Measurements from ENCODE around the gene PGRMC1. TPM values are rescaled to one million over a fixed set of nuclear protein-coding genes. Genes with fewer than 3 reads are reported as not detected.

Gene PGRMC1
- total and polyA plus RNA-seq, 2 donors (not counting 1 experiment from before 2014, with no cell fraction given), result 127 to 201 TPM

- no peak for TF ChIP-seq CTCF (conservative IDR thresholded peaks at IDR 0.05 in 1 of 2, IDR thresholded peaks at IDR 0.05 in 1 of 2; ENCODE audit: low read depth in 1 of 2, low read length in 2 of 2)
- TF ChIP-seq EZH2 (IDR thresholded peaks at IDR 0.05; ENCODE audit: low read length, missing control alignments), result no peak
- Histone ChIP-seq H3K9ac (ENCODE audit: insufficient read depth, low read length) (no peak overlapping the region), H3K27ac (ENCODE audit: insufficient read depth, low read length) (no peak overlapping the region)
Measured at GRCh38 chrX:119223783-119224182, 12.3 kb upstream of the PGRMC1 start.

GRCh38 chrX:119226446-119226845, 9.6 kb upstream of the PGRMC1 start:
- TF ChIP-seq CTCF (conservative IDR thresholded peaks at IDR 0.05 in 1 of 2, IDR thresholded peaks at IDR 0.05 in 1 of 2; ENCODE audit: low read depth in 1 of 2, low read length in 2 of 2) (no peak), EZH2 (IDR thresholded peaks at IDR 0.05; ENCODE audit: low read length, missing control alignments) (no peak)
- H3K9ac ChIP-seq (ENCODE audit: insufficient read depth, low read length), result no peak overlapping the region

More at GRCh38 chrX:119223783-119224182, 12.3 kb upstream of the PGRMC1 start:
- DNase-seq (ENCODE audit: low read depth in 2 of 2), result no peak
- Histone ChIP-seq H3K4me3 (replicated peaks in 1 of 4; ENCODE audit: control extremely low read depth in 1 of 4, insufficient read depth in 1 of 4, low read depth in 3 of 4, low read length in 4 of 4) (no peak overlapping the region), H2AFZ (ENCODE audit: low read length) (no peak overlapping the region), H3K79me2 (ENCODE audit: control insufficient read depth, insufficient read depth, low read length) (no peaks in the 10 kb centered on the region), H3K4me1 (ENCODE audit: control insufficient read depth, extremely low read depth, insufficient read depth, low read length) (no peaks in the 10 kb centered on the region), H3K27me3 (ENCODE audit: control insufficient read depth, insufficient read depth, low read length) (peaks cover 2% of the 10 kb centered on the region), H3K4me2 (ENCODE audit: extremely low read depth, insufficient read depth, low read length) (no peak overlapping the region), H4K20me1 (ENCODE audit: control insufficient read depth, extremely low read depth, insufficient read depth, low read length) (no peaks in the 10 kb centered on the region), H3K36me3 (ENCODE audit: control insufficient read depth, insufficient read depth, low read length) (no peaks in the 10 kb centered on the region), H3K9me3 (ENCODE audit: control insufficient read depth, insufficient read depth, low read depth, low read length) (no peaks in the 10 kb centered on the region)

GRCh38 chrX:119228512-119229252, 7.4 kb upstream of the PGRMC1 start:
- H2AFZ ChIP-seq (ENCODE audit: low read length), result no peak overlapping the region
- H3K4me2 ChIP-seq (ENCODE audit: extremely low read depth, insufficient read depth, low read length), result no peak overlapping the region
- no peak overlapping the region for H3K9ac ChIP-seq (ENCODE audit: insufficient read depth, low read length)
- no peaks in the 10 kb centered on the region for H3K27me3 ChIP-seq (ENCODE audit: control insufficient read depth, insufficient read depth, low read length)
- H3K4me3 ChIP-seq (replicated peaks in 1 of 4; ENCODE audit: control extremely low read depth in 1 of 4, insufficient read depth in 1 of 4, low read depth in 3 of 4, low read length in 4 of 4), result no peak overlapping the region
- peak; percentile 85 to 92 for DNase-seq (ENCODE audit: low read depth in 2 of 2)
- H3K4me1 ChIP-seq (ENCODE audit: control insufficient read depth, extremely low read depth, insufficient read depth, low read length), result no peaks in the 10 kb centered on the region
- no peaks in the 10 kb centered on the region for H3K9me3 ChIP-seq (ENCODE audit: control insufficient read depth, insufficient read depth, low read depth, low read length)
- no peak overlapping the region for H3K27ac ChIP-seq (ENCODE audit: insufficient read depth, low read length)
- H3K36me3 ChIP-seq (ENCODE audit: control insufficient read depth, insufficient read depth, low read length), result no peaks in the 10 kb centered on the region
- H4K20me1 ChIP-seq (ENCODE audit: control insufficient read depth, extremely low read depth, insufficient read depth, low read length), result no peaks in the 10 kb centered on the region
- H3K79me2 ChIP-seq (ENCODE audit: control insufficient read depth, insufficient read depth, low read length), result no peaks in the 10 kb centered on the region
- TF ChIP-seq EZH2 (IDR thresholded peaks at IDR 0.05; ENCODE audit: low read length, missing control alignments) (no peak), CTCF (conservative IDR thresholded peaks at IDR 0.05 in 1 of 2, IDR thresholded peaks at IDR 0.05 in 1 of 2; ENCODE audit: low read depth in 1 of 2, low read length in 2 of 2) (no peak)

More at GRCh38 chrX:119226446-119226845, 9.6 kb upstream of the PGRMC1 start:
- H3K4me1 ChIP-seq (ENCODE audit: control insufficient read depth, extremely low read depth, insufficient read depth, low read length), result no peaks in the 10 kb centered on the region
- no peak overlapping the region for H2AFZ ChIP-seq (ENCODE audit: low read length)
- no peaks in the 10 kb centered on the region for H3K27me3 ChIP-seq (ENCODE audit: control insufficient read depth, insufficient read depth, low read length)
- H3K79me2 ChIP-seq (ENCODE audit: control insufficient read depth, insufficient read depth, low read length), result no peaks in the 10 kb centered on the region
- no peaks in the 10 kb centered on the region for H4K20me1 ChIP-seq (ENCODE audit: control insufficient read depth, extremely low read depth, insufficient read depth, low read length)
- H3K9me3 ChIP-seq (ENCODE audit: control insufficient read depth, insufficient read depth, low read depth, low read length), result no peaks in the 10 kb centered on the region
- DNase-seq (ENCODE audit: low read depth in 2 of 2), result peak in 1 of 2 donors; percentile 1
- no peaks in the 10 kb centered on the region for H3K36me3 ChIP-seq (ENCODE audit: control insufficient read depth, insufficient read depth, low read length)
- H3K27ac ChIP-seq (ENCODE audit: insufficient read depth, low read length), result no peak overlapping the region
- H3K4me2 ChIP-seq (ENCODE audit: extremely low read depth, insufficient read depth, low read length), result no peak overlapping the region
- no peak overlapping the region for H3K4me3 ChIP-seq (replicated peaks in 1 of 4; ENCODE audit: control extremely low read depth in 1 of 4, insufficient read depth in 1 of 4, low read depth in 3 of 4, low read length in 4 of 4)
